ENCODE measurements around the gene MACROD2.

DNA sequence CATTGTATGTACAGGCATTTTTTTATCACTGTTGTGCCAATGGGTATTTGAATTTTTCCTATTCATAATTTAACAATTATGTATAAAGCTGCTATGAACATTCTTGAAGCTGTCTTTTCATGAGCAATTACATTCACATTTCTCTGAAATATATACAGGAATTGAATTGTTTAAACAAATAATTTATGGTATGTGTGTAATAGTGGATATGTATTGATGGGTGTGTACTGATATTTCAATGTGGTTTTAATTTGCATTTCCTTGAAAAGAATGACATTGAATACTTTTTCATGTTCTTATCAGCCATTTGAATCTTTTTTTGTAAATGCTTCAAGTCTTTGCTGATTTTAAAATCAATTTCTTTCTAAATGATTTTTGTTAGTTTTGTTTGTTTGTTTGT is 971.5 kb downstream of the MACROD2 start:
- TF ChIP-seq POLR2A (IDR thresholded peaks at IDR 0.05) = no peak
- TF ChIP-seq, protein P1, sequence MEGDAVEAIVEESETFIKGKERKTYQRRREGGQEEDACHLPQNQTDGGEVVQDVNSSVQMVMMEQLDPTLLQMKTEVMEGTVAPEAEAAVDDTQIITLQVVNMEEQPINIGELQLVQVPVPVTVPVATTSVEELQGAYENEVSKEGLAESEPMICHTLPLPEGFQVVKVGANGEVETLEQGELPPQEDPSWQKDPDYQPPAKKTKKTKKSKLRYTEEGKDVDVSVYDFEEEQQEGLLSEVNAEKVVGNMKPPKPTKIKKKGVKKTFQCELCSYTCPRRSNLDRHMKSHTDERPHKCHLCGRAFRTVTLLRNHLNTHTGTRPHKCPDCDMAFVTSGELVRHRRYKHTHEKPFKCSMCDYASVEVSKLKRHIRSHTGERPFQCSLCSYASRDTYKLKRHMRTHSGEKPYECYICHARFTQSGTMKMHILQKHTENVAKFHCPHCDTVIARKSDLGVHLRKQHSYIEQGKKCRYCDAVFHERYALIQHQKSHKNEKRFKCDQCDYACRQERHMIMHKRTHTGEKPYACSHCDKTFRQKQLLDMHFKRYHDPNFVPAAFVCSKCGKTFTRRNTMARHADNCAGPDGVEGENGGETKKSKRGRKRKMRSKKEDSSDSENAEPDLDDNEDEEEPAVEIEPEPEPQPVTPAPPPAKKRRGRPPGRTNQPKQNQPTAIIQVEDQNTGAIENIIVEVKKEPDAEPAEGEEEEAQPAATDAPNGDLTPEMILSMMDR (IDR thresholded peaks at IDR 0.05) = no peak
